ENCODE data around the gene PSMB2.

The PSMB2 gene

GRCh38 chr1:35657851-35658250, 16.5 kb upstream of the PSMB2 start:
- DNase-seq, result no peak
- H3K9ac ChIP-seq (ENCODE audit: low read length), result no peak overlapping the region
- no peaks in the 10 kb centered on the region for H3K36me3 ChIP-seq (ENCODE audit: control insufficient read depth in 1 of 2, insufficient read depth in 2 of 2, low read length in 2 of 2)
- no peak overlapping the region for H3K4ac ChIP-seq (ENCODE audit: low read depth, low read length)
- no peak overlapping the region for H2BK12ac ChIP-seq (ENCODE audit: low read length)
- no peak overlapping the region for H3K27ac ChIP-seq (ENCODE audit: low read depth, low read length)
- no peak overlapping the region for H3K4me3 ChIP-seq (ENCODE audit: low read depth, low read length)
- H4K91ac ChIP-seq (ENCODE audit: low read depth, low read length), result no peak overlapping the region
- no peak overlapping the region for H3K4me2 ChIP-seq (ENCODE audit: low read length)
- H3K27me3 ChIP-seq (ENCODE audit: insufficient read depth, low read length), result no peaks in the 10 kb centered on the region
- no peak overlapping the region for H2BK5ac ChIP-seq (ENCODE audit: low read depth, low read length, poor library complexity)
- no peak overlapping the region for H2AK5ac ChIP-seq (ENCODE audit: low read length)
- no peaks in the 10 kb centered on the region for H3K9me3 ChIP-seq (ENCODE audit: insufficient read depth, low read depth, low read length)
- H2BK120ac ChIP-seq (ENCODE audit: insufficient read depth, low read length, poor library complexity), result no peak overlapping the region
- no peaks in the 10 kb centered on the region for H3K4me1 ChIP-seq (ENCODE audit: control insufficient read depth in 1 of 2, insufficient read depth in 2 of 2, low read length in 2 of 2)
- H3K79me2 ChIP-seq (ENCODE audit: control insufficient read depth, insufficient read depth, low read length, poor library complexity), result no peaks in the 10 kb centered on the region
- H3K79me1 ChIP-seq (ENCODE audit: low read length), result no peaks in the 10 kb centered on the region
- no peak overlapping the region for H3K23ac ChIP-seq (ENCODE audit: low read length)
- H2AFZ ChIP-seq (ENCODE audit: insufficient read depth, low read length, poor library complexity), result no peak overlapping the region
- H4K12ac ChIP-seq (ENCODE audit: low read depth, low read length), result no peak overlapping the region
- no peak overlapping the region for H3K18ac ChIP-seq (ENCODE audit: low read length)
- no CpG with 5 or more reads among the region's 2 CpGs for WGBS (ENCODE audit: extremely low coverage, insufficient coverage, insufficient read length)
- H4K8ac ChIP-seq (ENCODE audit: low read depth, low read length), result no peak overlapping the region
- H3K14ac ChIP-seq (ENCODE audit: low read length), result no peak overlapping the region

DNA sequence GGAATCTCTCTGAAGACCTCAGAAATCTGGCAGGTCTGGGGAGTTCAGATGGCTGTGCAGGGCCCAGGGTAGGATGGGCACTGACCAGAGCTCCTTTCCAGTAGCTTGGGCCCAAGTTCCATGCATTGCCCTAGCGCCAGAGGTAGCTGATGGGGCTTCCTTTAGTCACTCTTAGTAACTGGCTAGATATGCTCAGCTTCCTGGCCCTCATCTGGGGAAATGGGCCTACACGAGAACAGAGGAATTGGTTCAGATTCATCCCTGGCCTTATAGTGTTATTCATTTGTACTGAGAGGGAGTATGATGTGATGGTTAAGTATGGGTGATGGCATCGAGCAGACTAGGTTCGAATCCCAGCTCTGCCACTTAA, 15.5 kb upstream of the PSMB2 start:
- Histone ChIP-seq H3K14ac (ENCODE audit: low read length) (no peak overlapping the region), H3K27me3 (ENCODE audit: insufficient read depth, low read length) (no peaks in the 10 kb centered on the region), H3K27ac (ENCODE audit: low read depth, low read length) (no peak overlapping the region), H3K79me1 (ENCODE audit: low read length) (no peaks in the 10 kb centered on the region), H2BK120ac (ENCODE audit: insufficient read depth, low read length, poor library complexity) (no peak overlapping the region), H4K8ac (ENCODE audit: low read depth, low read length) (no peak overlapping the region), H2AFZ (ENCODE audit: insufficient read depth, low read length, poor library complexity) (no peak overlapping the region), H3K4me1 (ENCODE audit: control insufficient read depth in 1 of 2, insufficient read depth in 2 of 2, low read length in 2 of 2) (no peaks in the 10 kb centered on the region), H3K23ac (ENCODE audit: low read length) (no peak overlapping the region), H3K4ac (ENCODE audit: low read depth, low read length) (no peak overlapping the region), H3K9me3 (ENCODE audit: insufficient read depth, low read depth, low read length) (no peaks in the 10 kb centered on the region), H3K79me2 (ENCODE audit: control insufficient read depth, insufficient read depth, low read length, poor library complexity) (no peaks in the 10 kb centered on the region), H3K4me2 (ENCODE audit: low read length) (no peak overlapping the region), H2AK5ac (ENCODE audit: low read length) (no peak overlapping the region), H2BK12ac (ENCODE audit: low read length) (no peak overlapping the region), H4K12ac (ENCODE audit: low read depth, low read length) (no peak overlapping the region), H3K18ac (ENCODE audit: low read length) (no peak overlapping the region), H2BK5ac (ENCODE audit: low read depth, low read length, poor library complexity) (no peak overlapping the region), H4K91ac (ENCODE audit: low read depth, low read length) (no peak overlapping the region), H3K4me3 (ENCODE audit: low read depth, low read length) (no peak overlapping the region), H3K36me3 (ENCODE audit: control insufficient read depth in 1 of 2, insufficient read depth in 2 of 2, low read length in 2 of 2) (no peaks in the 10 kb centered on the region), H3K9ac (ENCODE audit: low read length) (no peak overlapping the region)
- no peak for DNase-seq
- WGBS (ENCODE audit: extremely low coverage, insufficient coverage, insufficient read length), result no CpG with 5 or more reads among the region's 4 CpGs

DNA sequence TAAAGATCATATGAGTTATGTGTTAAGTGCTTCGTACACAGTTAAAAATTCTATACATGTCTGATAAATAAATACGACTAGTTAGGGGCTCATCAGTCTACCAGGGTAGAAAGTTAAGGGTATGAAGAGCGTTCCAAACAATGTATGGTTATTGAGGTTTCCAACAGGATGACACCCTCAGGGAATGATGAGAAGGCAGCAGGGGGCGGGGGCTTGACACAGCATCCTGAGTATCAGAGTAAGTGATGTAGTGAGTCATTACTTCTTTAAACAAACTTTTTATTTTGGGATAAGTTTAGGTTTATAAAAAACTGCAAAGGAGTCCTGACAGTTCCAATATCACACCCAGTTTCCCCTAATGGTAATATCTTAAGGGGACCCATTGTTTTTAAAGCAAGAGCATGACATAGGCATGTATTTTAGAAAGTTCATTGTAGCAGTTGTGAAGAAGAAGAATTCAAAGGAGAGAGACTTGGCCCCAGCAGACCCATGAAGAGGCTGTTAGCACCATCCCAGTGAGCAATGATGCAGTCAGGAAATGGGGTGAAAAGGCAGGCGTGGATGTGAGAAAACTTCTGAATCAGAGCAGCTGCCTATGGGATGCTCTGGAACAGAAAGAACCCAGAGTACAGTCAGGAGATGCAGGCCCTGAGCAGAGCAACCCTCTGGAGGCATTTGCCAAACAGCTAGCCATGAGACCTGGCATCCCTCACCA, 15.0 kb upstream of the PSMB2 start:
- no peak overlapping the region for H3K18ac ChIP-seq (ENCODE audit: low read length)
- H3K27ac ChIP-seq (ENCODE audit: low read depth, low read length), result no peak overlapping the region
- H4K91ac ChIP-seq (ENCODE audit: low read depth, low read length), result no peak overlapping the region
- no peak overlapping the region for H2BK120ac ChIP-seq (ENCODE audit: insufficient read depth, low read length, poor library complexity)
- no peak overlapping the region for H3K23ac ChIP-seq (ENCODE audit: low read length)
- H3K9ac ChIP-seq (ENCODE audit: low read length), result no peak overlapping the region
- no peak overlapping the region for H2AK5ac ChIP-seq (ENCODE audit: low read length)
- no peak overlapping the region for H2BK5ac ChIP-seq (ENCODE audit: low read depth, low read length, poor library complexity)
- no peaks in the 10 kb centered on the region for H3K9me3 ChIP-seq (ENCODE audit: insufficient read depth, low read depth, low read length)
- H2BK12ac ChIP-seq (ENCODE audit: low read length), result no peak overlapping the region
- H3K4me2 ChIP-seq (ENCODE audit: low read length), result no peak overlapping the region
- no peaks in the 10 kb centered on the region for H3K79me1 ChIP-seq (ENCODE audit: low read length)
- DNase-seq, result no peak
- H3K4ac ChIP-seq (ENCODE audit: low read depth, low read length), result no peak overlapping the region
- WGBS (ENCODE audit: extremely low coverage, insufficient coverage, insufficient read length), result no CpG with 5 or more reads among the region's 5 CpGs
- H4K8ac ChIP-seq (ENCODE audit: low read depth, low read length), result no peak overlapping the region
- no peaks in the 10 kb centered on the region for H3K4me1 ChIP-seq (ENCODE audit: control insufficient read depth in 1 of 2, insufficient read depth in 2 of 2, low read length in 2 of 2)
- H3K79me2 ChIP-seq (ENCODE audit: control insufficient read depth, insufficient read depth, low read length, poor library complexity), result no peaks in the 10 kb centered on the region
- H3K27me3 ChIP-seq (ENCODE audit: insufficient read depth, low read length), result no peaks in the 10 kb centered on the region
- H2AFZ ChIP-seq (ENCODE audit: insufficient read depth, low read length, poor library complexity), result no peak overlapping the region
- no peak overlapping the region for H4K12ac ChIP-seq (ENCODE audit: low read depth, low read length)
- no peak overlapping the region for H3K4me3 ChIP-seq (ENCODE audit: low read depth, low read length)
- H3K14ac ChIP-seq (ENCODE audit: low read length), result no peak overlapping the region
- no peaks in the 10 kb centered on the region for H3K36me3 ChIP-seq (ENCODE audit: control insufficient read depth in 1 of 2, insufficient read depth in 2 of 2, low read length in 2 of 2)

GRCh38 chr1:35655196-35655595, 13.9 kb upstream of the PSMB2 start:
- Histone ChIP-seq H3K18ac (ENCODE audit: low read length) (no peak overlapping the region), H3K9ac (ENCODE audit: low read length) (no peak overlapping the region), H3K4me1 (ENCODE audit: control insufficient read depth in 1 of 2, insufficient read depth in 2 of 2, low read length in 2 of 2) (no peaks in the 10 kb centered on the region), H2AK5ac (ENCODE audit: low read length) (no peak overlapping the region), H3K14ac (ENCODE audit: low read length) (no peak overlapping the region), H3K4ac (ENCODE audit: low read depth, low read length) (no peak overlapping the region), H4K12ac (ENCODE audit: low read depth, low read length) (no peak overlapping the region), H4K8ac (ENCODE audit: low read depth, low read length) (no peak overlapping the region), H3K79me2 (ENCODE audit: control insufficient read depth, insufficient read depth, low read length, poor library complexity) (no peaks in the 10 kb centered on the region), H2AFZ (ENCODE audit: insufficient read depth, low read length, poor library complexity) (no peak overlapping the region), H3K23ac (ENCODE audit: low read length) (peak overlapping the region; percentile 71), H4K91ac (ENCODE audit: low read depth, low read length) (no peak overlapping the region), H3K27me3 (ENCODE audit: insufficient read depth, low read length) (no peaks in the 10 kb centered on the region), H2BK5ac (ENCODE audit: low read depth, low read length, poor library complexity) (no peak overlapping the region), H3K27ac (ENCODE audit: low read depth, low read length) (no peak overlapping the region), H3K4me2 (ENCODE audit: low read length) (no peak overlapping the region), H3K9me3 (ENCODE audit: insufficient read depth, low read depth, low read length) (no peaks in the 10 kb centered on the region), H2BK12ac (ENCODE audit: low read length) (no peak overlapping the region), H2BK120ac (ENCODE audit: insufficient read depth, low read length, poor library complexity) (no peak overlapping the region), H3K79me1 (ENCODE audit: low read length) (no peaks in the 10 kb centered on the region), H3K36me3 (ENCODE audit: control insufficient read depth in 1 of 2, insufficient read depth in 2 of 2, low read length in 2 of 2) (no peaks in the 10 kb centered on the region), H3K4me3 (ENCODE audit: low read depth, low read length) (no peak overlapping the region)
- DNase-seq, result no peak
- WGBS (ENCODE audit: extremely low coverage, insufficient coverage, insufficient read length), result no CpG with 5 or more reads among the region's 1 CpG
